Activated naive CD8-positive, alpha-beta T cell treated with anti-CD3 and anti-CD28 coated beads, Interleukin-2, amount 10 ng/mL, durations not matched to agents 7 days and 5 days (primary cell): ENCODE measurements around the gene ANKRD42. TPM values are rescaled to one million over a fixed set of nuclear protein-coding genes. Genes with fewer than 3 reads are reported as not detected.
"Not testable (repeated sequence)": the region's sequence is repeated elsewhere in the genome, so short reads cannot be mapped to it uniquely, and the experiment has no call there.

Source experiments
- ATAC-seq: fragments of 150-1000 bp; cut with Tn5 transposase; one replicate; pipeline ENCODE4 v1.10.0; 2021; ENCODE audit warnings: low read depth, moderate library complexity
- POLR2A ChIA-PET: fragments of 350-600 bp; sonication (Branson Sonifier 250); formaldehyde crosslinking; loops from one replicate; lab custom pipeline; 2021; ENCODE audit warnings: antibody characterized with exemption; lab: Charles Lee
- DNase-seq: peaks from one replicate; pipeline ENCODE4 v3.0.0; 2021
- H3K27ac Mint-ChIP-seq: one replicate; pipeline ENCODE4 v1.8.0; 2022; ENCODE audit warnings: mild to moderate bottlenecking, mixed read lengths
- H3K27me3 Mint-ChIP-seq: one replicate; pipeline ENCODE4 v1.8.0; 2022; ENCODE audit warnings: mild to moderate bottlenecking, moderate library complexity, mixed read lengths
- H3K36me3 Mint-ChIP-seq: one replicate; pipeline ENCODE4 v1.8.0; 2021; ENCODE audit warnings: mild to moderate bottlenecking, mixed read lengths
- H3K4me1 Mint-ChIP-seq: one replicate; pipeline ENCODE4 v1.8.0; 2021; ENCODE audit warnings: mixed read lengths
- H3K4me3 Mint-ChIP-seq: one replicate; pipeline ENCODE4 v1.8.0; 2022; ENCODE audit warnings: mild to moderate bottlenecking, moderate library complexity, mixed read lengths
- H3K9me3 Mint-ChIP-seq: one replicate; pipeline ENCODE4 v1.8.0; 2021; ENCODE audit warnings: mixed read lengths
- total RNA-seq, 2 experiments: library from RNA; stranded (reverse); gene quantifications; one replicate each; pipeline ENCODE4 v1.2.3, GENCODE V29; 2021

The ANKRD42 gene
- total RNA-seq, 2 experiments from 2014 or later, result 6.2 to 7.4 TPM

DNA sequence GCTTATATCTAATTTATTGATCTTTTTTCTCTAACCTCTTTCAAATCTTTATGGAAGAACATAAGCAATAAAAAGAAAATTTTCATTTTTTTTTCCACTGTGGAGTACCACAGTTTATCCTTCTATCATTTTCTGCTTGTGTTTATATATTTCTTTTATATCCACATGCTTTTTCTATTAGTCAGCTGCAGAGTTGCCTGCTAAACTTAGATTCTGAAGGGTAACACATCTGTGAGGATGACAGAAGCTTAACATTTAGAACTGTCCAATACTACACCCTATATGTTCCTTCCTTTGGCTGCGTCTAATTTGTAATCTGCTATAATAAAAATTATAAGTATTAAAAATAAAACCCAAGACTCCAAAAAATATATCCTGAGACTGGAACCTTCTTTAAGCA lies 71.8 kb downstream of the ANKRD42 start:
- no peak for ATAC-seq
- Mint-ChIP-seq H3K36me3 (peaks cover 43% of the 10 kb centered on the region), H3K27me3 (no peaks in the 10 kb centered on the region), H3K9me3 (no peaks in the 10 kb centered on the region), H3K4me3 (no peak overlapping the region), H3K27ac (no peak overlapping the region), H3K4me1 (peaks cover 6% of the 10 kb centered on the region)
- POLR2A ChIA-PET, result no interaction called here
- DNase-seq, result no peak

DNA sequence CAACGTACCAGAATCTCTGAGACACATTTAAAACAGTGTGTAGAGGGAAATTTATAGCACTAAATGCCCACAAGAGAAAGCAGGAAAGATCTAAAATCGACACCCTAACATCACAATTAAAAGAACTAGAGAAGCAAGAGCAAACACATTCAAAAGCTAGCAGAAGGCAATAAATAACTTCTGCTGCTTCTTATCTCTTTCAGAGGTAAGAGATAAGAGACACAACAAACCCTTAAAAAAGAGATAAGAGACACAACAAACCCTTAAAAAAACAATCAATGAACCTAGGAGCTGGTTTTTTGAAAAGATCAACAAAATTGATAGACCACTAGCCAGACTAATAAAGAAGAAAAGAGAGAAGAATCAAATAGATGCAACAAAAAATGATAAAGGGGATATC lies 75.6 kb downstream of the ANKRD42 start:
- H3K4me3 Mint-ChIP-seq, POLR2A ChIA-PET, H3K27ac Mint-ChIP-seq, DNase-seq, H3K4me1 Mint-ChIP-seq, H3K9me3 Mint-ChIP-seq, H3K27me3 Mint-ChIP-seq, ATAC-seq: not testable (repeated sequence)
- H3K36me3 Mint-ChIP-seq, result peaks cover 62% of the 10 kb centered on the region

DNA sequence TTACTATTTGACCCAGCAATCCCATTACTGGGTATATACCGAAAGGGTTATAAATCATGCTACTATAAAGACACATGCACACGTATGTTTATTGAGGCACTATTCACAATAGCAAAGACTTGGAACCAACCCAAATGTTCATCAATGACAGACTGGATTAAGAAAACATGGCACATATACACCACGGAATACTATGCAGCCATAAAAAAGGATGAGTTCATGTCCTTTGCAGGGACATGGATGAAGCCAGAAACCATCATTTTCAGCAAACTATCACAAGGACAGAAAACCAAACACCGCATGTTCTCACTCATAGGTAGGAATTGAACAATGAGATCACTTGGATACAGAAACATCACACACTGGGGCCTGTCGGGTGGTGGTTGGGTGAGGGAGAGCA lies 78.2 kb downstream of the ANKRD42 start:
- POLR2A ChIA-PET, H3K27me3 Mint-ChIP-seq, DNase-seq, H3K4me1 Mint-ChIP-seq, H3K9me3 Mint-ChIP-seq, H3K27ac Mint-ChIP-seq, H3K4me3 Mint-ChIP-seq, ATAC-seq: not testable (repeated sequence)
- H3K36me3 Mint-ChIP-seq, result peaks cover 56% of the 10 kb centered on the region

DNA sequence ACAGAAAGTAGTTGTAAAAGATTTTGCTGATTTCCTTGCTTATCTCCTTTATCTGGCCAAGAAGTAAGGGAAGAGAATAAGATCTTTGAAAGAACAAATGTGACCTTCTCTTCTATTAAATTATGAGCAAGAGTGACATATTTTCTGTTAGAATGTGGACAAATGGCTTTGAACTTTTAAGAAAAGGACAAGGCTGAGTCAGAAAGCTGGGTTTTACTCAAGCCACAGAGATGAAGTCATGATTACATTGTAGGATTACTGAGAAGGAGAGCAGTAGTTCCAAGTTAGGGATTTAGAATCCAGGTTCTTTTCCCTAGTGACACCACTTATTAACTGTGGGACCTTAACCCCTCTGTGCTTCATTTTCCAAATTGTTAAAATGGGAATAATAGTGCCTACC lies 79.1 kb downstream of the ANKRD42 start:
- peaks cover 49% of the 10 kb centered on the region for H3K36me3 Mint-ChIP-seq
- peaks cover 8% of the 10 kb centered on the region for H3K4me1 Mint-ChIP-seq
- DNase-seq, result no peak
- no peak for ATAC-seq
- H3K4me3 Mint-ChIP-seq, result no peak overlapping the region
- POLR2A ChIA-PET, result no interaction called here
- H3K9me3 Mint-ChIP-seq, result peaks cover 4% of the 10 kb centered on the region
- no peaks in the 10 kb centered on the region for H3K27me3 Mint-ChIP-seq
- H3K27ac Mint-ChIP-seq, result no peak overlapping the region

DNA sequence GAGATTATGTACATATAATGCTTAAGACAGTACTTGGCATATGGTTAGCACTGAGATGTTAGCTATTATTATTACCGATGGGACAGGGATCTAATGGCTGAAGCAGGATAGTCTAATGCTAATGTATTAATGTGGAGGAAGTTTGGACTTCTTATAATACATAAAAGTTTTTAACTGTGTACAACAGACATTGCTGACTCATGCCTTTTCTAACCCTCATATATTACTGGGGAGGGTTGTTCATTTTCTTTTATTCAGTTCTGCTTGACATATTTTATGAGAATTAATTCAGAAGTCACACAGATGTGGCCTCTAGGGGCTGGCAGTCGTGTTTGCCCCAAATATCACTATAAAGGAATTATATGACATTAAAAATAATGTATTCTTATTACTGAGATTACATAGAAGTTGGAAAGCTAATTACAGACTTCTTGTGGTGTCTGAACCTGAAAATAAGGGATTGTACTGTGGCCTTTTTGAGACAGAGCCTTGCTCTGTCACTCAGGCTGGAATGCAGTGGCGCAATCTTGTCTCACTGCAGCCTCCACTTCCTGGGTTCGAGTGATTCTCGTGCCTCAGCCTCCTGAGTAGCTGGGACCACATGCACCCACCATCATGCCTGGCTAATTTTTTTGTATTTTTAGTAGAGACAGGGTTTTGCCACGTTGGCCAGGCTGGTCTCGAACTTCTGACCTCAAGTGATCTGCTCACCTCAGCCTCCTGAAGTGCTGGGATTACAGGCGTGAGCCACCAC lies 82.6 kb downstream of the ANKRD42 start:
- peaks cover 26% of the 10 kb centered on the region for H3K36me3 Mint-ChIP-seq
- ATAC-seq, result no peak
- POLR2A ChIA-PET, result interaction anchor here (0.7 kb wide), 1 partner anchor 320 kb away, joined by 3 read pairs; no protein-coding TSS in a partner anchor

DNA sequence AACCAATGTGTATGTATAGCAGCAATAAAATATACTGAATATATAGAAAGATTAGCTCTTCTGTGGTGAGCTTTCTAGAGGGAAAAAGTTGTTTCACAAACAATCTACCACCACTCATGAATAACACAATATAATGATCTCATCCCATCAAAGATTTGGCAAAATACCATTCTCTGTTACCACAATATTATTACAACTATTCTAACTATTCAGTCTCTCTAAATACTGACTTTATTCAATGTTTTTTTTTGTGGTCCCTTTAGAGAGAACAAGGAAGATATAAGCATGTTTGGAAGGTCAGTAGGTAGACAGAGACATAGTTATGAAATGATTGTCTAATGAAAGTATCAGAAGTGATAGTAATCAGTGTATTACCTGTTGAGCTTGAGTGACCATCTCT lies 84.8 kb downstream of the ANKRD42 start:
- Mint-ChIP-seq H3K27ac (no peak overlapping the region), H3K36me3 (peaks cover 14% of the 10 kb centered on the region), H3K27me3 (no peaks in the 10 kb centered on the region), H3K4me1 (peaks cover 10% of the 10 kb centered on the region), H3K9me3 (no peaks in the 10 kb centered on the region), H3K4me3 (no peak overlapping the region)
- DNase-seq, result no peak
- POLR2A ChIA-PET, result no interaction called here
- ATAC-seq, result no peak

More for the DNA sequence above, 82.6 kb downstream of the ANKRD42 start:
- peaks cover 2% of the 10 kb centered on the region for H3K4me1 Mint-ChIP-seq
- DNase-seq, result no peak
- H3K27ac Mint-ChIP-seq, result no peak overlapping the region
- no peak overlapping the region for H3K4me3 Mint-ChIP-seq
- H3K27me3 Mint-ChIP-seq, result no peaks in the 10 kb centered on the region
- peaks cover 4% of the 10 kb centered on the region for H3K9me3 Mint-ChIP-seq

DNA sequence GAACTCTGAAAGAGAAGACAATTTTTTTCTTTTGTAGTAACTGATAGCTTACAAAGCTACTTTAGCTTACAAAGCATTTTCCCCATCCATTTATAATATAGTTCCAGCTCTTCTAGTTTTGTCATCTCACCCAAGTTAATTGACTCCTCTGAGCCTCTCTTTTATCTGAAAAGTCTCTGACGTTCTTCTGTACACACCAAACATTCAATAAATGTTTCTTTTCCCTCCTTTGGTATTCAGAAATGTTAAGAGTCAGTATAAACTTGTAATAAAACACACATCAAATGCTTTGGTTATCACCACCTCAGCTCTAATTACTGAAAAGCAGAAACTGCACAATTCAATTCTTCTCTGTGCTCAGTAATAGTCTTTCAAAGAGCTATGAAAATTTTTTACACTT lies 86.7 kb downstream of the ANKRD42 start:
- peaks cover 12% of the 10 kb centered on the region for H3K36me3 Mint-ChIP-seq
- DNase-seq (no peak), ATAC-seq (no peak)
- H3K4me1 Mint-ChIP-seq, result peaks cover 21% of the 10 kb centered on the region
- POLR2A ChIA-PET, result no interaction called here
- no peak overlapping the region for H3K27ac Mint-ChIP-seq
- no peak overlapping the region for H3K4me3 Mint-ChIP-seq
- no peaks in the 10 kb centered on the region for H3K27me3 Mint-ChIP-seq
- no peaks in the 10 kb centered on the region for H3K9me3 Mint-ChIP-seq

DNA sequence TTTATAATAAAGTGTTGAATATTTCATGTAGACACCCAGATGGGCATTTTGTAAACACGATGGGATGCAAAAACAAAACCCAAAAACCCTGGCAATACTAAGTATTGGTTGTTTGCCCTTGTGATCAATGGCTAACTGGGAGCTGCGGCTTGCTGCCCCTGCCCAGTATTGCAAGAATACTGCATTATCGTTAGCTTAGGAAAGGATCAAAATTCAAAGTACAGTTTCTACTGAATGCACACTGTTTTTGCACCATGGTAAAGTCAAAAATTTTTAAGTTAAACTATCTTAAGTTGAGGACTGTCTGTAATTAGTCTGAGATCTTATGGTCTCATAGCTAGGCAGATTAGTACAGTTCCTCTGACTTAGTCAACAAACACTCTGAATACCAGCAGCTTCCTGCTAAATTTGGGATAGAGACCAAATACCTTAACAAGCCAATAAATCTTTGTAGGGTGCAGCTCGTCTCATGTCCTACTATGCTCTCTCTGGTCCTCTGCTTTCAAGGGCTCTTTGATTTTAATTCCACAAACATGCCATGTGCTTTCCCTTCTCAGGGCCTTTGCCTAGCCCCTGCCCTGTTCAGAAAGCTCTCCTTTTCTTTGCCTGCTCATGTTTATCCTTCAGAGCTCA lies 88.7 kb downstream of the ANKRD42 start:
- Mint-ChIP-seq H3K9me3 (peaks cover 1% of the 10 kb centered on the region), H3K27me3 (no peaks in the 10 kb centered on the region), H3K4me1 (peaks cover 28% of the 10 kb centered on the region), H3K4me3 (no peak overlapping the region), H3K36me3 (peaks cover 12% of the 10 kb centered on the region), H3K27ac (no peak overlapping the region)
- no peak for ATAC-seq
- POLR2A ChIA-PET, result interaction anchor here (1.5 kb wide), 1 partner anchor 11 kb away, joined by 3 read pairs; no protein-coding TSS in a partner anchor
- no peak for DNase-seq

DNA sequence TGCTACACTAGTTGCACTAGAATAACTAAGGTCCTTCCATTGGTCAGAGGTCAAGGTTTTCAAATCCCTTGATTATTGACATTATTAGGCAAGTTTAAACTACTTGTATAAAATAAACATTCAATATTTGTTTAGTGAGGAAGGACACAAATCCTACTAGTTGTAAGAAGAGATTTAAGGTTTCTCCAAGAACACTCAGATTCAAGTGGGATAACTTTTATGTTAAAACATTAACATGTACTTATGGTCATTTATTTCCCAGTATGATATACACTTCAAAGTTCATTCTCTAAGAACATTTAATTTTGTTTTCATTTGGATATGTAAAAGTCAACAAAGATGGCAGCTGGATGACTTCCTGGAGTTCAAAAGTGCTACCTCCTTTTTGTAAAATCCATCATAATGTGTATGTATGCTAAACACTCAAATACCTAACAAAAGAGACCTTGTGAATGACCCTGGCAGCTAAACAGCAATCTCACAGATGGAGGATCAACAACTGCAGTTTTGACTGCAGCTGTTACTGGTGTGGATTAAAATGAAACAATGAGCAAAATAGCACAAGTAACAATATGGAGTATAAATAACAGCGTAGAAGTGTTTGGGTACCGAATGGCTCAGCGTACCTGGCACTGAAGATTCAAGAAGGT lies 91.1 kb downstream of the ANKRD42 start:
- H3K9me3 Mint-ChIP-seq, result peaks cover 2% of the 10 kb centered on the region
- H3K27ac Mint-ChIP-seq, result peak overlapping the region; percentile 99
- ATAC-seq (no peak), DNase-seq (no peak)
- POLR2A ChIA-PET, result interaction anchor here (0.7 to 1.6 kb wide), 3 partner anchors 56 to 383 kb away, joined by 3 to 10 read pairs (median 3); partner anchors contain the start of genes DDIAS and PCF11
- H3K36me3 Mint-ChIP-seq, result peaks cover 8% of the 10 kb centered on the region
- peak overlapping the region; percentile 98 for H3K4me3 Mint-ChIP-seq
- H3K27me3 Mint-ChIP-seq, result peaks cover 2% of the 10 kb centered on the region
- peaks cover 29% of the 10 kb centered on the region for H3K4me1 Mint-ChIP-seq

DNA sequence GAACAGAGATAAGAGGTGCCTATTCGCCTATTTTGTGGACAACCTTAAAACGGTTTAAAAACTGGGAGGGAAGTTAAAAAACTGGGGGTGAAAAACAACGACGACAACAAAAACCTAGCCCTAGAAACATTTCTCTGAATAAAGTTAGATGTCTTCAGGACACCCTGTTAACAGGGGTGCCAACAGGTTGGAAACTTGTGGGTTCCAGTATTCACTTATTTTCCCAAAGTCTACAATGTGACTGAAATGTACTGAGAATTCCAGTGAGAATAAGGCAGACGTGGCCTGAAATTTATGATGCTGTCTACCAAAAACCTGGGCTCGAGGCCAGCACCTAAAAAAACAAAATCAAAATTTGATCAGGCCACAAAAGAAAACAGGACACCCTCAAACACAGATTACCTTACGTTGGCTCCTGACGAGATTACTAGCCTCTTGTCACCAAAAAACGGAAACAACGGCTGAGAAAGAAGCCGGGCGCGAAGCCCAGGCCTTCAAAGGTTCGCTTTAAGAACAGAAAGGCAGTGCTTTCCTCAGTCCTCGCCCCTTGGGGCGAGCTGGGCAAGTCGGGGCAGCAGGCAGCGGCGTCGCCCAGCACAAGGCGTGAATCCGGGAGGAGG lies 91.7 kb downstream of the ANKRD42 start:
- peak overlapping the region; percentile 99 for H3K27ac Mint-ChIP-seq
- H3K4me1 Mint-ChIP-seq, result peaks cover 27% of the 10 kb centered on the region
- DNase-seq (no peak), ATAC-seq (peak; percentile 43)
- peaks cover 8% of the 10 kb centered on the region for H3K36me3 Mint-ChIP-seq
- POLR2A ChIA-PET, result interaction anchor here (0.5 to 2.4 kb wide), 6 partner anchors 91 to 1497 kb away, joined by 3 to 24 read pairs (median 5); partner anchors contain the start of genes ANKRD42, DDIAS, PCF11 and PRCP
- peaks cover 2% of the 10 kb centered on the region for H3K9me3 Mint-ChIP-seq
- H3K27me3 Mint-ChIP-seq, result peaks cover 2% of the 10 kb centered on the region
- H3K4me3 Mint-ChIP-seq, result peak overlapping the region; percentile 98

DNA sequence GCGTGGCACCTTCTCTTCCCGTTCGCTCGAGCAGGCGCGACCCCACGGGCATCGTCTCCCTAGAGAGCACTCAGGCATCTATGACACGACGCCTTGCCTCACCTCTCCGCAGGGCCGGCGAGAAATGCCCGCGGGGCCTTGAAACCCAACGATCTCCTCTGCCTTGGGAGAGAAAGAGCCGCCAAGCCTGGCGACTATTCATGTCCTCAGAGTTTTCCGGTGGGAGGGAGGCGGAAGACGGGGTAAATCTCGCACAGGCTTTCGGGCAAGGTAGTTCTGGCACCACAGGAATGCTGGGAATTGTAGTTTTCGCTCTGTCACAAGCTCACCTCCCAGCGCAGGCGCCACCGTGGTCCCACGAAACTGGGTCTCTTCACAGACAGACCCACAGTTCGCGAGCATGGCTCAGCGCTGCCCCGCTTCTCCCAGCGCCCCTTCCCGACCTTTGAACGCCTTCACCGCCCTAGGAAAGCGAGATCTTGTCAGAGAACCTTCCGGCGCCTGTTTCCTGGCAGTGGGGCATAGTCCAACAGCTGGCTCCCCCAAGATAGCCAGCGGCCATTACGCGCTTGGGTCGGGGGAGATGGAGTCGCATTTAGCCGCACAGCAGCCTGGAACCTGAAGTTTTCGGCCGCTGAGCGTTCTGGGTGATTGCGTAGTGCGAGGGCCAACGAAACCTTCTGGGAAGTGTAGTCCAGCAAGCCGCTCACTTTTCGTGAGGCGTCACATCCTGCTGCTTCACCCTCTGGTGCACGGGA lies 92.4 kb downstream of the ANKRD42 start, which contains the start of gene CCDC90B:
TSS of gene CCDC90B (minus strand) at position 597 of the 758 bp plus-strand sequence. CDS start at position 202, 395 bp downstream.
- H3K27ac Mint-ChIP-seq, result peak within 1 kb of the TSS; percentile 99
- peak within 1 kb of the TSS; percentile 98 for H3K4me3 Mint-ChIP-seq
- ATAC-seq (peak; percentile 93), DNase-seq (peak; percentile 85)
- POLR2A ChIA-PET, result interaction anchor here (0.5 to 2.4 kb wide), 8 partner anchors 92 to 1498 kb away, joined by 3 to 24 read pairs (median 4); partner anchors contain the start of genes ANKRD42, DDIAS, PCF11 and PRCP
- H3K4me1 Mint-ChIP-seq, result peaks cover 27% of the 10 kb centered on the region
- H3K36me3 Mint-ChIP-seq, result peaks cover 8% of the 10 kb centered on the region
- peaks cover 2% of the 10 kb centered on the region for H3K27me3 Mint-ChIP-seq
- peaks cover 2% of the 10 kb centered on the region for H3K9me3 Mint-ChIP-seq

DNA sequence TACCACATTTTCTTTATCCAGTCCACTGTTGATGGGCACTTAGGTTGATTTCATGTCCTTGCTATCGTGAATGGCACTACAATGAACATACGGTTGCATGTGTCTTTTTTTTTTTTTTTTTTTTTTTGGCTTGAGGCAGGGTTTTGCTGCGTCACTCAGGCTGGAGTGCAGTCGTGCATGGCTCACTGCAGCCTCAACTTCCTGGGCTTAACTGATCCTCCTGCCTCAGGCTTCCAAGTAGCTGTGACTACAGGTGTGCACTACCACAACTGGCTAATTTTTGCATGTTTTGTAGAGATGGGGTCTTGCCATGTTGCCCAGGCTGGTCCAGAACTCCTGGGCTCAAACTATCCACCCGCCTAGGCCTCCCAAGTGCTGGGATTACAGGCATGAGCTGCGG lies 94.1 kb downstream of the ANKRD42 start:
- POLR2A ChIA-PET, result no interaction called here
- H3K9me3 Mint-ChIP-seq, result peaks cover 2% of the 10 kb centered on the region
- no peak overlapping the region for H3K4me3 Mint-ChIP-seq
- H3K4me1 Mint-ChIP-seq, result peaks cover 22% of the 10 kb centered on the region
- ATAC-seq (no peak), DNase-seq (no peak)
- peaks cover 4% of the 10 kb centered on the region for H3K36me3 Mint-ChIP-seq
- peaks cover 2% of the 10 kb centered on the region for H3K27me3 Mint-ChIP-seq
- no peak overlapping the region for H3K27ac Mint-ChIP-seq
